ENCODE data around the gene DIAPH1. TPM values are rescaled to one million over a fixed set of nuclear protein-coding genes. Genes with fewer than 3 reads are reported as not detected.

Gene DIAPH1
- total RNA-seq, 1 experiment from 2014 or later = 117 TPM

DNA sequence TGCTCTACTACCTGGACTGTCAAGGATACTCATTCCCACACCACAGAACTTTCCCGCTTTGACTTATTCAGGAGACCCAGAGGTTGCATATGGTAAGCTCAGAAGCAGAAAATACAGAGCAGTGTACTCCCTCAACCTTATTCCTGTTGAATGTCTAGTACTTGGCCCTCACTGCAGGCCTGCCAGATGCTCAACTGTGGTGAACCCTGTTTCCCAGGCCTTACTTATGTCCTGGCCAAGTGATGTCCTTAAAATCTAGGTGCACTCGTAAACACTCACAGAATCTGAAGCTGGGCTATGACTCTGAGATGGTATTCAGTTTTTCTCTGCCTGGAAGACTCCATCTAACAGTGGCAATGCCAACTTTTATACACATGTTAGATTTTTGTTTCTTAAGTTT, 21.0 kb downstream of the DIAPH1 start:
- no peak overlapping the region for H4K91ac ChIP-seq (ENCODE audit: insufficient read length, low read depth, low read length)
- no peak overlapping the region for H4K5ac ChIP-seq (ENCODE audit: insufficient read length, low read depth, low read length)
- H3T11ph ChIP-seq (ENCODE audit: low read length) = no peak overlapping the region
- no peaks in the 10 kb centered on the region for H4K20me1 ChIP-seq (ENCODE audit: control insufficient read depth, insufficient read depth, insufficient read length)
- TF ChIP-seq, protein P1, sequence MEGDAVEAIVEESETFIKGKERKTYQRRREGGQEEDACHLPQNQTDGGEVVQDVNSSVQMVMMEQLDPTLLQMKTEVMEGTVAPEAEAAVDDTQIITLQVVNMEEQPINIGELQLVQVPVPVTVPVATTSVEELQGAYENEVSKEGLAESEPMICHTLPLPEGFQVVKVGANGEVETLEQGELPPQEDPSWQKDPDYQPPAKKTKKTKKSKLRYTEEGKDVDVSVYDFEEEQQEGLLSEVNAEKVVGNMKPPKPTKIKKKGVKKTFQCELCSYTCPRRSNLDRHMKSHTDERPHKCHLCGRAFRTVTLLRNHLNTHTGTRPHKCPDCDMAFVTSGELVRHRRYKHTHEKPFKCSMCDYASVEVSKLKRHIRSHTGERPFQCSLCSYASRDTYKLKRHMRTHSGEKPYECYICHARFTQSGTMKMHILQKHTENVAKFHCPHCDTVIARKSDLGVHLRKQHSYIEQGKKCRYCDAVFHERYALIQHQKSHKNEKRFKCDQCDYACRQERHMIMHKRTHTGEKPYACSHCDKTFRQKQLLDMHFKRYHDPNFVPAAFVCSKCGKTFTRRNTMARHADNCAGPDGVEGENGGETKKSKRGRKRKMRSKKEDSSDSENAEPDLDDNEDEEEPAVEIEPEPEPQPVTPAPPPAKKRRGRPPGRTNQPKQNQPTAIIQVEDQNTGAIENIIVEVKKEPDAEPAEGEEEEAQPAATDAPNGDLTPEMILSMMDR (conservative IDR thresholded peaks at IDR 0.05) = no peak
- peaks cover 8% of the 10 kb centered on the region; the same call in 1 of the 2 replicates for H3K79me2 ChIP-seq (ENCODE audit: insufficient read depth, low read length)
- Mint-ChIP-seq H3K36me3 (ENCODE audit: insufficient read depth in 1 of 3, low read depth in 3 of 3) (peaks cover 0 to 4% (median 2%) of the 10 kb centered on the region in 3 experiments; a peak in 1 of 7 replicates), H3K4me3 (no peak overlapping the region), H3K4me1 (peaks cover 2 to 4% of the 10 kb centered on the region in 2 experiments; a peak in 1 of 4 replicates), H3K9me3 (no peaks in the 10 kb centered on the region), H3K27me3 (ENCODE audit: low read depth) (no peaks in the 10 kb centered on the region), H3K27ac (no peak overlapping the region)
- no peak overlapping the region for H2AK5ac ChIP-seq (ENCODE audit: insufficient read length, low read length)
- no peak overlapping the region for H3K14ac ChIP-seq (ENCODE audit: insufficient read depth, low read length)
- no peak overlapping the region for H2BK120ac ChIP-seq (ENCODE audit: low read depth, low read length, poor library complexity, severe bottlenecking)
- H3K27me3 ChIP-seq (ENCODE audit: insufficient read depth, low read length) = no peaks in the 10 kb centered on the region
- no peaks in the 10 kb centered on the region for H3K9me3 ChIP-seq (ENCODE audit: control insufficient read depth, low read depth, low read length)
- no peak overlapping the region for H3K4me2 ChIP-seq (ENCODE audit: insufficient read depth, insufficient read length, low read length)
- H3K23me2 ChIP-seq (ENCODE audit: insufficient read length, low read depth, low read length, poor library complexity, severe bottlenecking) = no peaks in the 10 kb centered on the region
- no peak overlapping the region for H3K56ac ChIP-seq (ENCODE audit: insufficient read length, low read depth, low read length)
- H3K79me1 ChIP-seq (ENCODE audit: insufficient read depth, low read depth, low read length, poor library complexity, severe bottlenecking) = peaks cover 3% of the 10 kb centered on the region
- H2BK20ac ChIP-seq (ENCODE audit: low read depth, low read length, poor library complexity, severe bottlenecking) = no peak overlapping the region
- no peak overlapping the region for H3K9ac ChIP-seq (ENCODE audit: extremely low read depth, insufficient read length, low read length)
- H4K8ac ChIP-seq (replicated peaks; ENCODE audit: insufficient read length, low read depth, low read length) = no peak overlapping the region
- H2BK5ac ChIP-seq (ENCODE audit: insufficient read length, low read length) = no peak overlapping the region
- H2BK12ac ChIP-seq (ENCODE audit: insufficient read length, low read depth, low read length) = no peak overlapping the region
- WGBS (ENCODE audit: extremely low coverage, insufficient read length, low lambda C conversion rate) = no CpG with 5 or more reads among the region's 2 CpGs
- H3K4me1 ChIP-seq (ENCODE audit: insufficient read depth, low read length) = no peaks in the 10 kb centered on the region
- no peak overlapping the region for H2BK15ac ChIP-seq (ENCODE audit: low read depth, low read length)
- H3K18ac ChIP-seq (ENCODE audit: insufficient read length, low read depth, low read length) = no peak overlapping the region
- H2AFZ ChIP-seq (ENCODE audit: low read length) = no peak overlapping the region
- H3K4ac ChIP-seq (ENCODE audit: low read depth, low read length) = no peak overlapping the region
- no peak for DNase-seq
- H3K27ac ChIP-seq (ENCODE audit: insufficient read length, low read depth, low read length) = no peak overlapping the region
- H3K23ac ChIP-seq (ENCODE audit: insufficient read length, low read depth, low read length) = no peak overlapping the region

Data from H9 (cell line).